GM23248 (cell line): ENCODE data around the gene PARD3B. TPM values are rescaled to one million over a fixed set of nuclear protein-coding genes. Genes with fewer than 3 reads are reported as not detected.

Experiments
- DNase-seq: peaks from one replicate; pipeline ENCODE4 v3.0.0-alpha.2; 2015
- H2AFZ ChIP-seq: fragments of 200-600 bp; sonication (generic); 2 replicates; pipeline ENCODE4 v1.6.1; 2016; ENCODE audit warnings: antibody characterized with exemption
- H3F3A ChIP-seq: fragments of 200-600 bp; sonication (generic); 2 replicates; pipeline ENCODE4 v1.6.1; 2016; ENCODE audit warnings: mild to moderate bottlenecking, antibody characterized with exemption, mixed run types; ENCODE audit not compliant: insufficient read depth
- H3K27ac ChIP-seq: fragments of 200-600 bp; sonication (generic); 2 replicates; pipeline ENCODE4 v1.5.1; 2016; ENCODE audit warnings: mild to moderate bottlenecking
- H3K27me3 ChIP-seq: fragments of 200-600 bp; sonication (generic); replicated peaks from 2 replicates; pipeline ENCODE4 v1.6.1; 2016; ENCODE audit warnings: mild to moderate bottlenecking; ENCODE audit not compliant: insufficient read depth
- H3K36me3 ChIP-seq: fragments of 200-600 bp; sonication (generic); 2 replicates; pipeline ENCODE4 v1.6.1; 2016; ENCODE audit warnings: low read depth, mild to moderate bottlenecking
- H3K4me1 ChIP-seq: fragments of 200-600 bp; sonication (generic); 2 replicates; pipeline ENCODE4 v1.6.1; 2016; ENCODE audit warnings: mild to moderate bottlenecking; ENCODE audit not compliant: insufficient read depth
- H3K4me2 ChIP-seq: fragments of 200-600 bp; sonication (generic); one replicate; pipeline ENCODE4 v1.6.1; 2016; ENCODE audit warnings: mild to moderate bottlenecking; ENCODE audit not compliant: unreplicated experiment
- H3K4me3 ChIP-seq: fragments of 200-600 bp; sonication (generic); 2 replicates; pipeline ENCODE4 v1.5.1; 2016; ENCODE audit warnings: mild to moderate bottlenecking
- H3K79me2 ChIP-seq: fragments of 200-600 bp; sonication (generic); 2 replicates; pipeline ENCODE4 v1.6.1; 2016; ENCODE audit warnings: mild to moderate bottlenecking; ENCODE audit not compliant: insufficient read depth
- H3K9ac ChIP-seq: fragments of 200-600 bp; sonication (generic); 2 replicates; pipeline ENCODE4 v1.6.1; 2016; ENCODE audit warnings: mild to moderate bottlenecking
- H3K9me2 ChIP-seq: fragments of 200-600 bp; sonication (generic); 2 replicates; pipeline ENCODE4 v1.6.1; 2016; ENCODE audit warnings: mixed run types, mild to moderate bottlenecking, moderate library complexity; ENCODE audit not compliant: insufficient read depth
- H3K9me3 ChIP-seq: fragments of 200-600 bp; sonication (generic); one replicate; pipeline ENCODE4 v1.6.1; 2017; ENCODE audit warnings: low read depth
- H4K20me1 ChIP-seq: fragments of 200-600 bp; sonication (generic); 2 replicates; pipeline ENCODE4 v1.6.0; 2016; ENCODE audit not compliant: insufficient read depth
- EZH2 ChIP-seq: fragments of 200-600 bp; sonication (generic); IDR thresholded peaks from 2 replicates; pipeline ENCODE4 v1.6.1; 2018; ENCODE audit warnings: antibody characterized with exemption, mild to moderate bottlenecking; ENCODE audit not compliant: insufficient read depth, poor library complexity, severe bottlenecking
- EZH2phosphoT487 ChIP-seq: fragments of 200-600 bp; sonication (generic); IDR thresholded peaks from 2 replicates; pipeline ENCODE4 v1.6.1; 2018; ENCODE audit warnings: antibody characterized with exemption, moderate library complexity, mild to moderate bottlenecking, low read depth; ENCODE audit not compliant: insufficient read depth
- WGBS, 2 experiments: methylation state at CpG; one replicate each; pipeline ENCODE4 v1.1.6; 2015 to 2017; ENCODE audit warnings: low lambda C conversion rate in 2 of 2, low coverage in 1 of 2; ENCODE audit errors: missing lambda C conversion rate in 2 of 2; 5-methylcytosine and 5-hydroxymethylcytosine counted together
- in situ Hi-C: fragments of 300-500 bp; cut with MboI; formaldehyde crosslinking; loops from 2 replicates; pipeline ENCODE4 v1.15.0; 2020
- polyA plus RNA-seq: library from polyadenylated mRNA; unstranded; fragments of >200 nt; fragmentation: Nextera tagmentation; extraction: Ambion mirVana; gene quantifications from 2 replicates; pipeline ENCODE4 v1.2.1, GENCODE V29; 2016
- total RNA-seq: library from RNA; depleted of rRNA; stranded (reverse); fragments of >200 nt; shearing (Covaris generic); gene quantifications from 2 replicates; pipeline ENCODE4 v1.2.3, GENCODE V29; 2014

The PARD3B gene
- total and polyA plus RNA-seq, 2 experiments from 2014 or later, result 2.5 to 6.9 TPM

- TF ChIP-seq EZH2phosphoT487 (no peak), EZH2 (no peak)
- H4K20me1 ChIP-seq, result no peaks in the 10 kb centered on the region
- peaks cover 15% of the 10 kb centered on the region for H3F3A ChIP-seq
- H3K9ac ChIP-seq, result no peak overlapping the region
- no peaks in the 10 kb centered on the region for H3K36me3 ChIP-seq
- no peaks in the 10 kb centered on the region for H3K9me3 ChIP-seq
- no peak overlapping the region for H3K4me3 ChIP-seq
- H3K4me2 ChIP-seq, result no peak overlapping the region
- no peaks in the 10 kb centered on the region for H3K27me3 ChIP-seq
- in situ Hi-C loops, result no loop called here
- 0 out of 2 replicates have a peak, but pooled peaks cover 6% of the 10 kb centered on the region for H3K79me2 ChIP-seq
- H3K9me2 ChIP-seq, result no peaks in the 10 kb centered on the region
- no peak overlapping the region for H3K27ac ChIP-seq
- H3K4me1 ChIP-seq, result peaks cover 16% of the 10 kb centered on the region
- DNase-seq, result no peak
- H2AFZ ChIP-seq, result no peak overlapping the region
These were observed 105.3 kb downstream of the PARD3B start for GRCh38 chr2:204650611-204651010.

GRCh38 chr2:204652063-204652462 lies 106.8 kb downstream of the PARD3B start:
- Histone ChIP-seq H3K9ac (no peak overlapping the region), H3K36me3 (no peaks in the 10 kb centered on the region)
- in situ Hi-C loops, result no loop called here

GRCh38 chr2:204654669-204655068 lies 109.4 kb downstream of the PARD3B start:
- Histone ChIP-seq H3K27me3 (no peaks in the 10 kb centered on the region), H3K4me3 (no peak overlapping the region), H3K4me1 (peaks cover 15% of the 10 kb centered on the region), H3K79me2 (no peaks in the 10 kb centered on the region), H3F3A (peaks cover 9% of the 10 kb centered on the region), H3K9me2 (no peaks in the 10 kb centered on the region), H3K4me2 (peak overlapping the region; percentile 9), H3K9me3 (no peaks in the 10 kb centered on the region), H2AFZ (0 out of 2 replicates have a peak overlapping the region, but pooled peaks have one; percentile 24), H3K36me3 (no peaks in the 10 kb centered on the region), H3K9ac (no peak overlapping the region), H4K20me1 (no peaks in the 10 kb centered on the region), H3K27ac (0 out of 2 replicates have a peak overlapping the region, but pooled peaks have one; percentile 16)
- WGBS, 2 experiments, result 92 to 100% methylated on average over 1 of the region's 1 CpG
- DNase-seq, result no peak
- TF ChIP-seq EZH2, result no peak
- no peak for TF ChIP-seq EZH2phosphoT487
- in situ Hi-C loops, result no loop called here

More at GRCh38 chr2:204652063-204652462, 106.8 kb downstream of the PARD3B start:
- no peak overlapping the region for H2AFZ ChIP-seq
- 91 to 92% methylated on average over 4 of the region's 4 CpGs for WGBS, 2 experiments
- no peaks in the 10 kb centered on the region for H4K20me1 ChIP-seq
- no peaks in the 10 kb centered on the region for H3K9me2 ChIP-seq
- H3K4me2 ChIP-seq, result no peak overlapping the region
- H3K27ac ChIP-seq, result no peak overlapping the region
- no peak overlapping the region for H3K4me3 ChIP-seq
- peaks cover 15% of the 10 kb centered on the region for H3K4me1 ChIP-seq
- H3K79me2 ChIP-seq, result 0 out of 2 replicates have a peak, but pooled peaks cover 5% of the 10 kb centered on the region
- H3K9me3 ChIP-seq, result no peaks in the 10 kb centered on the region
- TF ChIP-seq EZH2phosphoT487 (no peak), EZH2 (no peak)
- DNase-seq, result no peak
- no peaks in the 10 kb centered on the region for H3K27me3 ChIP-seq
- peaks cover 9% of the 10 kb centered on the region for H3F3A ChIP-seq

DNA sequence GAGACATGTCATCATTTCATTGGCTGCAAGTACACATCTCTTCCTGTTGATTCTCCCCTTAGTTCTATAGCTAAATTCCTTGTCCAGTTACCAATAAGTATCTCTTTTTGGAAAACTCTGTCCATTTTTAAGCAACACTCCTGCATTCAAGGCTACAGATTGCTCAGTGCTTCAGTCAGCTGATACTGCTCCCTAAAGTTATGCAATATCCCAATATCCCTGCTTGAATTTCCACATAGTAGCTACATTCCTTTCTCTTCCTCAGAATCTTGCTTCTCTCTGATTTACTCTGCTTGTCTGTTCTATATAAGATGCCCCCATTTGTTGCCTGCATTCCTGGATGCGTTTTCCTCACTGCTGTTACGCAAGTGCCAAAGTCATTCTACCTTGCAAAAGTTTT lies 109.8 kb downstream of the PARD3B start:
- Histone ChIP-seq H3K36me3 (no peaks in the 10 kb centered on the region), H3K4me1 (peaks cover 15% of the 10 kb centered on the region), H4K20me1 (no peaks in the 10 kb centered on the region), H3K9me2 (no peaks in the 10 kb centered on the region), H3F3A (peaks cover 9% of the 10 kb centered on the region), H3K27ac (0 out of 2 replicates have a peak overlapping the region, but pooled peaks have one; percentile 33), H3K4me2 (peak overlapping the region; percentile 9), H3K79me2 (no peaks in the 10 kb centered on the region), H3K9me3 (no peaks in the 10 kb centered on the region), H2AFZ (0 out of 2 replicates have a peak overlapping the region, but pooled peaks have one; percentile 24), H3K4me3 (no peak overlapping the region), H3K27me3 (no peaks in the 10 kb centered on the region), H3K9ac (no peak overlapping the region)
- in situ Hi-C loops, result no loop called here
- WGBS, 2 experiments, result 78 to 84% methylated on average over 2 of the region's 2 CpGs
- TF ChIP-seq EZH2phosphoT487 (no peak), EZH2 (no peak)
- peak; percentile 76 for DNase-seq

GRCh38 chr2:204655626-204656025 lies 110.4 kb downstream of the PARD3B start:
- no peak for TF ChIP-seq EZH2
- TF ChIP-seq EZH2phosphoT487, result no peak

More at GRCh38 chr2:204655626-204656025, 110.4 kb downstream of the PARD3B start:
- DNase-seq, result no peak
- Histone ChIP-seq H4K20me1 (no peaks in the 10 kb centered on the region), H3K4me3 (no peak overlapping the region), H3K79me2 (no peaks in the 10 kb centered on the region), H3K36me3 (no peaks in the 10 kb centered on the region), H3K9me2 (no peaks in the 10 kb centered on the region; the same call in 1 of the 2 replicates), H2AFZ (no peak overlapping the region), H3K9me3 (no peaks in the 10 kb centered on the region), H3K27ac (0 out of 2 replicates have a peak overlapping the region, but pooled peaks have one; percentile 33), H3F3A (peaks cover 9% of the 10 kb centered on the region), H3K9ac (no peak overlapping the region), H3K4me1 (peaks cover 15% of the 10 kb centered on the region), H3K27me3 (no peaks in the 10 kb centered on the region), H3K4me2 (no peak overlapping the region)
- in situ Hi-C loops, result no loop called here
- 87 to 95% methylated on average over 3 of the region's 3 CpGs for WGBS, 2 experiments
